Thyroid gland (tissue), 4 donors: ENCODE data around the gene WFDC12.

ENCODE experiments used
- CTCF ChIP-seq, 6 experiments: fragments of 200-600 bp in 3 of 6; fragments of 450-650 bp in 3 of 6; sonication (generic) in 3 of 6; IDR thresholded peaks; one replicate each; pipeline ENCODE4 v1.5.1; 2016 to 2019; ENCODE audit warnings: antibody characterized with exemption in 6 of 6, mild to moderate bottlenecking in 2 of 6, inconsistent platforms in 1 of 6, moderate library complexity in 1 of 6
- POLR2A ChIP-seq, 2 donors: fragments of 450-650 bp; IDR thresholded peaks; one replicate each; pipeline ENCODE4 v1.6.1; 2017; ENCODE audit warnings: antibody characterized with exemption in 2 of 2, mild to moderate bottlenecking in 2 of 2, moderate library complexity in 1 of 2

GRCh38 chr20:45121388-45121787 lies 2.9 kb downstream of the WFDC12 start:
- no peak for TF ChIP-seq CTCF (IDR thresholded peaks at IDR 0.05)
- TF ChIP-seq POLR2A (IDR thresholded peaks at IDR 0.05), result no peak
